SK-N-SH (cell line): ENCODE measurements around the gene DGLUCY. TPM values are rescaled to one million over a fixed set of nuclear protein-coding genes. Genes with fewer than 3 reads are reported as not detected.
"Not testable (repeated sequence)": the region's sequence is repeated elsewhere in the genome, so short reads cannot be mapped to it uniquely, and the experiment has no call there.

ENCODE experiments used
- CTCF ChIA-PET: fragments of 300-600, 350-600 bp; formaldehyde crosslinking; extraction: SDS; loops from one replicate; lab custom pipeline; 2021; lab: Yijun Ruan, JAX
- POLR2A ChIA-PET: fragments of 350-600 bp; sonication (Branson Sonifier 250); formaldehyde crosslinking; extraction: SDS; loops from one replicate; lab custom pipeline; 2020; ENCODE audit warnings: antibody characterized with exemption, inconsistent platforms; lab: Yijun Ruan, JAX
- DNase-seq: peaks from one replicate; pipeline ENCODE4 v3.0.0; 2012
- H2AFZ ChIP-seq: fragments of 200-600 bp; sonication (generic); 2 replicates; pipeline ENCODE4 v1.8.1; 2016; ENCODE audit warnings: antibody characterized with exemption, mild to moderate bottlenecking, low read depth
- H3F3A ChIP-seq: fragments of 200-600 bp; sonication (generic); replicated peaks from 2 replicates; pipeline ENCODE3; 2016; ENCODE audit warnings: antibody characterized with exemption, mild to moderate bottlenecking; ENCODE audit not compliant: insufficient read depth
- H3K27ac ChIP-seq, 2 experiments: fragments of 200-500 bp in 1 of 2; fragments of 200-600 bp in 1 of 2; sonication (Bioruptor generic) in 1 of 2; sonication (generic), shearing (Covaris generic) in 1 of 2; 2 replicates each; pipeline versions ENCODE4 v1.5.1 to v1.6.1; 2014 to 2016; ENCODE audit warnings: low read depth in 2 of 2, inconsistent platforms in 1 of 2, low read length in 1 of 2, mild to moderate bottlenecking in 1 of 2, mixed read lengths in 1 of 2
- H3K27me3 ChIP-seq: fragments of 200-600 bp; sonication (generic), shearing (Covaris generic); 2 replicates; pipeline ENCODE4 v1.6.1; 2016; ENCODE audit warnings: mixed run types; ENCODE audit not compliant: insufficient read depth
- H3K36me3 ChIP-seq, 2 experiments: fragments of 200-500 bp in 1 of 2; fragments of 200-600 bp in 1 of 2; sonication (Bioruptor generic) in 1 of 2; sonication (generic) in 1 of 2; replicated peaks in 1 of 2; 2 replicates each; pipeline versions ENCODE3 to v1.5.1; 2014 to 2016; ENCODE audit warnings: low read length in 1 of 2, mild to moderate bottlenecking in 1 of 2; ENCODE audit not compliant: insufficient read depth in 2 of 2, control insufficient read depth in 1 of 2
- H3K4me1 ChIP-seq, 2 experiments: fragments of 200-500 bp in 1 of 2; fragments of 200-600 bp in 1 of 2; sonication (Bioruptor generic) in 1 of 2; sonication (generic), shearing (Covaris generic) in 1 of 2; 2 replicates each; pipeline versions ENCODE4 v1.5.1 to v1.6.1; 2014 to 2016; ENCODE audit warnings: low read depth in 1 of 2, low read length in 1 of 2, mixed run types in 1 of 2; ENCODE audit not compliant: insufficient read depth in 2 of 2, control insufficient read depth in 1 of 2
- H3K4me2 ChIP-seq: fragments of 200-600 bp; sonication (generic), shearing (Covaris generic); 2 replicates; pipeline ENCODE4 v1.6.1; 2017; ENCODE audit warnings: mixed run types
- H3K4me3 ChIP-seq, 2 experiments: fragments of 200-500 bp in 1 of 2; fragments of 200-600 bp in 1 of 2; sonication (Bioruptor generic) in 1 of 2; sonication (generic), shearing (Covaris generic) in 1 of 2; 2 replicates each; pipeline versions ENCODE4 v1.5.1 to v1.8.1; 2014 to 2016; ENCODE audit warnings: low read depth in 2 of 2, inconsistent platforms in 1 of 2, low read length in 1 of 2, mild to moderate bottlenecking in 1 of 2, mixed read lengths in 1 of 2, moderate library complexity in 1 of 2
- H3K79me2 ChIP-seq: fragments of 200-600 bp; sonication (generic); 2 replicates; pipeline ENCODE4 v1.8.1; 2017; ENCODE audit warnings: mild to moderate bottlenecking; ENCODE audit not compliant: insufficient read depth
- H3K9ac ChIP-seq: fragments of 200-600 bp; sonication (generic); 2 replicates; pipeline ENCODE4 v1.6.1; 2017; ENCODE audit warnings: mixed run types
- H3K9me2 ChIP-seq: fragments of 200-600 bp; sonication (generic); 2 replicates; pipeline ENCODE4 v1.6.1; 2017; ENCODE audit warnings: mixed run types
- H3K9me3 ChIP-seq: fragments of 200-600 bp; sonication (generic); 2 replicates; pipeline ENCODE4 v1.6.1; 2017; ENCODE audit warnings: mixed run types, mild to moderate bottlenecking, moderate library complexity
- H4K20me1 ChIP-seq: fragments of 200-600 bp; sonication (generic); 2 replicates; pipeline ENCODE4 v1.6.1; 2017; ENCODE audit warnings: mild to moderate bottlenecking, mixed run types; ENCODE audit not compliant: insufficient read depth
- CHD2 ChIP-seq: fragments of 150-350 bp; IDR thresholded peaks from 2 replicates; pipeline ENCODE4 v1.6.1; 2018; ENCODE audit warnings: low read length; ENCODE audit not compliant: partially characterized antibody
- EZH2phosphoT487 ChIP-seq: fragments of 200-600 bp; sonication (generic); IDR thresholded peaks from 2 replicates; pipeline ENCODE4 v1.6.1; 2017; ENCODE audit warnings: low read depth, mixed run types, mild to moderate bottlenecking, antibody characterized with exemption, moderate library complexity, borderline replicate concordance
- FOSL2 ChIP-seq: IDR thresholded peaks from 2 replicates; pipeline ENCODE4 v1.4.0; 2012; ENCODE audit warnings: low read depth, mild to moderate bottlenecking, moderate library complexity, borderline replicate concordance
- FOXJ3 ChIP-seq: sonication (generic); formaldehyde crosslinking; IDR thresholded peaks from 2 replicates; pipeline ENCODE4 v1.5.1; 2020; ENCODE audit warnings: mild to moderate bottlenecking, missing genetic modification reagents
- GABPA ChIP-seq: IDR thresholded peaks from 2 replicates; pipeline ENCODE4 v1.4.0; 2012; ENCODE audit warnings: low read depth, mild to moderate bottlenecking
- GATA2 ChIP-seq: sonication (generic); formaldehyde crosslinking; IDR thresholded peaks from 2 replicates; pipeline ENCODE4 v1.5.0; 2020; ENCODE audit warnings: mild to moderate bottlenecking, missing genetic modification reagents
- MAX ChIP-seq: IDR thresholded peaks from 2 replicates; pipeline ENCODE4 v1.4.0; 2012; ENCODE audit warnings: low read depth
- REST ChIP-seq: IDR thresholded peaks from 2 replicates; pipeline ENCODE4 v1.6.1; 2012; ENCODE audit warnings: mild to moderate bottlenecking, low read depth, low read length, moderate library complexity
- RFX5 ChIP-seq: IDR thresholded peaks from 2 replicates; pipeline ENCODE4 v1.6.1; 2012; ENCODE audit warnings: mild to moderate bottlenecking, improper control_type of control experiment, low read length
- TAF1 ChIP-seq: IDR thresholded peaks from 2 replicates; pipeline ENCODE4 v1.6.1; 2012; ENCODE audit warnings: low read depth, mild to moderate bottlenecking, low read length, moderate library complexity, borderline replicate concordance
- TCF12 ChIP-seq: IDR thresholded peaks from 2 replicates; pipeline ENCODE4 v1.4.0; 2012
- TEAD4 ChIP-seq: IDR thresholded peaks from 2 replicates; pipeline ENCODE4 v1.4.0; 2012; ENCODE audit warnings: mild to moderate bottlenecking, borderline replicate concordance; ENCODE audit not compliant: insufficient read depth
- YY1 ChIP-seq: IDR thresholded peaks from 2 replicates; pipeline ENCODE4 v1.4.0; 2012; ENCODE audit warnings: low read depth, mild to moderate bottlenecking
- WGBS: methylation state at CpG from one replicate; pipeline ENCODE4 v1.1.6; 2017; ENCODE audit warnings: low lambda C conversion rate; 5-methylcytosine and 5-hydroxymethylcytosine counted together
- polyA plus RNA-seq, 3 experiments: library from polyadenylated mRNA; depleted of rRNA; stranded (reverse); fragments of >200 nt; gene quantifications; 2 replicates each; pipeline ENCODE4 v1.2.3, GENCODE V29; 2012
- TF ChIP-seq, protein P1 (sequence below): fragments of 150-350 bp; IDR thresholded peaks from 2 replicates; pipeline ENCODE4 v1.6.1; 2017; ENCODE audit warnings: antibody characterized with exemption, low read length, low read depth, borderline replicate concordance
- TF ChIP-seq, protein P2 (sequence below): IDR thresholded peaks from 2 replicates; pipeline ENCODE4 v1.4.0; 2012; ENCODE audit warnings: low read depth, borderline replicate concordance
- TF ChIP-seq, protein P3 (sequence below): IDR thresholded peaks from 2 replicates; pipeline ENCODE4 v1.4.0; 2012; ENCODE audit warnings: low read depth, borderline replicate concordance

Gene DGLUCY
- polyA plus RNA-seq, 1 of the 3 experiments (the other 2 are of a cell fraction): 17.2 TPM

DNA sequence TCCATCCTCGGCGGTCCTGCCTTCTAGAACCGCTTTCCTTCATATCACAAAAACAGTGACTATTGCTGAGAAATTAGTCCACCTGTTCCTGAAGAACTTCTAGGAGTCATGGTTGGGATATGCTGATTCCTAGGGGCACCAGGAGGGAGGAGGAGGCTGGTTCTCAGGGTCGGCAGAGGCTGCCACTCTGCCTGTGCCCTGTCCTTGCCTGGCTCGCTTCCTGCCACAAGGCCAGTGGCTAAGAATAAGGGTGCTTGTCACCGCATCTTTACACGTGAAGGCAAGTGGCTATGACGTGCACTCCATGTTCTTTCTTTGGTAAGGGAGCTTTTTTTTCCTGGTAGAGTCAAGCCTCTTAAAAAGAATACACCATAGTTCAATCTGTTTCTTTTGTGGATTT, 18.7 kb upstream of the DGLUCY start:
- no peak for DNase-seq
- Histone ChIP-seq H3K79me2 (no peaks in the 10 kb centered on the region), H3K27ac (no peak overlapping the region), H3K4me3 (no peak overlapping the region), H3K4me2 (no peak overlapping the region), H3F3A (no peaks in the 10 kb centered on the region), H3K36me3 (no peaks in the 10 kb centered on the region), H3K27me3 (no peaks in the 10 kb centered on the region), H3K9me3 (no peaks in the 10 kb centered on the region), H4K20me1 (no peaks in the 10 kb centered on the region), H3K9ac (no peak overlapping the region), H3K4me1 (no peaks in the 10 kb centered on the region)
- 63% methylated on average over 8 of the region's 8 CpGs for WGBS
- CTCF ChIA-PET: interaction anchor here (1.1 kb wide), 1 partner anchor 12 kb away, joined by 3 read pairs; no protein-coding TSS in a partner anchor
- POLR2A ChIA-PET: interaction anchor here (0.7 kb wide), 1 partner anchor 243 kb away, joined by 5 read pairs; no protein-coding TSS in a partner anchor
- no peak for TF ChIP-seq EZH2phosphoT487
- TF ChIP-seq RFX5: no peak
- TF ChIP-seq TCF12: no peak
- no peak for TF ChIP-seq TAF1
- no peak for TF ChIP-seq FOXJ3
- TF ChIP-seq, protein P1, sequence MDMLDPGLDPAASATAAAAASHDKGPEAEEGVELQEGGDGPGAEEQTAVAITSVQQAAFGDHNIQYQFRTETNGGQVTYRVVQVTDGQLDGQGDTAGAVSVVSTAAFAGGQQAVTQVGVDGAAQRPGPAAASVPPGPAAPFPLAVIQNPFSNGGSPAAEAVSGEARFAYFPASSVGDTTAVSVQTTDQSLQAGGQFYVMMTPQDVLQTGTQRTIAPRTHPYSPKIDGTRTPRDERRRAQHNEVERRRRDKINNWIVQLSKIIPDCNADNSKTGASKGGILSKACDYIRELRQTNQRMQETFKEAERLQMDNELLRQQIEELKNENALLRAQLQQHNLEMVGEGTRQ: no peak
- no peak for TF ChIP-seq CHD2
- no peak for TF ChIP-seq YY1
- TF ChIP-seq GABPA: no peak
- no peak for TF ChIP-seq MAX
- TF ChIP-seq, protein P2, sequence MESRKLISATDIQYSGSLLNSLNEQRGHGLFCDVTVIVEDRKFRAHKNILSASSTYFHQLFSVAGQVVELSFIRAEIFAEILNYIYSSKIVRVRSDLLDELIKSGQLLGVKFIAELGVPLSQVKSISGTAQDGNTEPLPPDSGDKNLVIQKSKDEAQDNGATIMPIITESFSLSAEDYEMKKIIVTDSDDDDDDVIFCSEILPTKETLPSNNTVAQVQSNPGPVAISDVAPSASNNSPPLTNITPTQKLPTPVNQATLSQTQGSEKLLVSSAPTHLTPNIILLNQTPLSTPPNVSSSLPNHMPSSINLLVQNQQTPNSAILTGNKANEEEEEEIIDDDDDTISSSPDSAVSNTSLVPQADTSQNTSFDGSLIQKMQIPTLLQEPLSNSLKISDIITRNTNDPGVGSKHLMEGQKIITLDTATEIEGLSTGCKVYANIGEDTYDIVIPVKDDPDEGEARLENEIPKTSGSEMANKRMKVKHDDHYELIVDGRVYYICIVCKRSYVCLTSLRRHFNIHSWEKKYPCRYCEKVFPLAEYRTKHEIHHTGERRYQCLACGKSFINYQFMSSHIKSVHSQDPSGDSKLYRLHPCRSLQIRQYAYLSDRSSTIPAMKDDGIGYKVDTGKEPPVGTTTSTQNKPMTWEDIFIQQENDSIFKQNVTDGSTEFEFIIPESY: no peak
- TF ChIP-seq REST: no peak
- no peak for TF ChIP-seq FOSL2
- TF ChIP-seq GATA2: no peak
- TF ChIP-seq TEAD4: no peak
- TF ChIP-seq, protein P3, sequence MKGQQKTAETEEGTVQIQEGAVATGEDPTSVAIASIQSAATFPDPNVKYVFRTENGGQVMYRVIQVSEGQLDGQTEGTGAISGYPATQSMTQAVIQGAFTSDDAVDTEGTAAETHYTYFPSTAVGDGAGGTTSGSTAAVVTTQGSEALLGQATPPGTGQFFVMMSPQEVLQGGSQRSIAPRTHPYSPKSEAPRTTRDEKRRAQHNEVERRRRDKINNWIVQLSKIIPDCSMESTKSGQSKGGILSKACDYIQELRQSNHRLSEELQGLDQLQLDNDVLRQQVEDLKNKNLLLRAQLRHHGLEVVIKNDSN: no peak
- TF ChIP-seq, all 33 proteins: peak for 0
- H2AFZ ChIP-seq: no peak overlapping the region
- no peaks in the 10 kb centered on the region for H3K9me2 ChIP-seq

- CTCF ChIA-PET: interaction anchor here (1.1 kb wide), 1 partner anchor 195 kb away, joined by 3 read pairs; no protein-coding TSS in a partner anchor
- H3K4me1 ChIP-seq, POLR2A ChIA-PET, H3K9ac ChIP-seq, H3K4me2 ChIP-seq, H3F3A ChIP-seq, H4K20me1 ChIP-seq, DNase-seq, H3K4me3 ChIP-seq, H3K9me2 ChIP-seq, H3K79me2 ChIP-seq, H3K27ac ChIP-seq, H3K27me3 ChIP-seq, H2AFZ ChIP-seq, H3K9me3 ChIP-seq, H3K36me3 ChIP-seq: not testable (repeated sequence)
- WGBS: 83% methylated on average over 5 of the region's 5 CpGs
Observed at GRCh38 chr14:91097657-91098056, 16.2 kb upstream of the DGLUCY start.
